Measurements from ENCODE around the gene SLC44A5. TPM values are rescaled to one million over a fixed set of nuclear protein-coding genes. Genes with fewer than 3 reads are reported as not detected.

SLC44A5 gene
- total RNA-seq, 1 donor from 2014 or later, result 4.1 TPM

DNA sequence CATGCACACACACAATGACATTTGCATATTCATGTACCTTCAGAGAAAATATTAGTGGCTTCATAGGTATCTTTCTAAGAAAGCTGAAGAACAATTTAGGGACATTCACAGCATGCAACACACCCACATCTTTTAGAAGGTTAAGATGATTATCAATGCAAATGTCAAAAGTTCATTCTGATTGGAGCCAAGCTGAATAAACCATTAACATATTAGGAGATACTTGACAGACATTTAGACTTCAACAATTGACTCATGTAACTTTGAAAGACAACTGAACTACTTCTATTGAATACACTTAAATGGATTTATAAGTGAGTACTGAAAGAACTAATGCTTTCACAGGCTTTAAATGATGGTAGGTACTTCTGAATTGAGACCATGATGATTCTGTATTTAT lies 365.7 kb downstream of the SLC44A5 start:
- Mint-ChIP-seq H3K27ac (no peak overlapping the region), H3K4me3 (no peak overlapping the region), H3K27me3 (ENCODE audit: low read depth) (peaks cover 1% of the 10 kb centered on the region), H3K9me3 (peaks cover 2% of the 10 kb centered on the region), H3K36me3 (no peaks in the 10 kb centered on the region), H3K4me1 (no peaks in the 10 kb centered on the region)
- TF ChIP-seq, protein P1, sequence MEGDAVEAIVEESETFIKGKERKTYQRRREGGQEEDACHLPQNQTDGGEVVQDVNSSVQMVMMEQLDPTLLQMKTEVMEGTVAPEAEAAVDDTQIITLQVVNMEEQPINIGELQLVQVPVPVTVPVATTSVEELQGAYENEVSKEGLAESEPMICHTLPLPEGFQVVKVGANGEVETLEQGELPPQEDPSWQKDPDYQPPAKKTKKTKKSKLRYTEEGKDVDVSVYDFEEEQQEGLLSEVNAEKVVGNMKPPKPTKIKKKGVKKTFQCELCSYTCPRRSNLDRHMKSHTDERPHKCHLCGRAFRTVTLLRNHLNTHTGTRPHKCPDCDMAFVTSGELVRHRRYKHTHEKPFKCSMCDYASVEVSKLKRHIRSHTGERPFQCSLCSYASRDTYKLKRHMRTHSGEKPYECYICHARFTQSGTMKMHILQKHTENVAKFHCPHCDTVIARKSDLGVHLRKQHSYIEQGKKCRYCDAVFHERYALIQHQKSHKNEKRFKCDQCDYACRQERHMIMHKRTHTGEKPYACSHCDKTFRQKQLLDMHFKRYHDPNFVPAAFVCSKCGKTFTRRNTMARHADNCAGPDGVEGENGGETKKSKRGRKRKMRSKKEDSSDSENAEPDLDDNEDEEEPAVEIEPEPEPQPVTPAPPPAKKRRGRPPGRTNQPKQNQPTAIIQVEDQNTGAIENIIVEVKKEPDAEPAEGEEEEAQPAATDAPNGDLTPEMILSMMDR (IDR thresholded peaks at IDR 0.05; ENCODE audit: unreplicated experiment), result no peak
- DNase-seq (ENCODE audit: low spot score in 2 of 2, unreplicated experiment in 2 of 2), result no peak

DNA sequence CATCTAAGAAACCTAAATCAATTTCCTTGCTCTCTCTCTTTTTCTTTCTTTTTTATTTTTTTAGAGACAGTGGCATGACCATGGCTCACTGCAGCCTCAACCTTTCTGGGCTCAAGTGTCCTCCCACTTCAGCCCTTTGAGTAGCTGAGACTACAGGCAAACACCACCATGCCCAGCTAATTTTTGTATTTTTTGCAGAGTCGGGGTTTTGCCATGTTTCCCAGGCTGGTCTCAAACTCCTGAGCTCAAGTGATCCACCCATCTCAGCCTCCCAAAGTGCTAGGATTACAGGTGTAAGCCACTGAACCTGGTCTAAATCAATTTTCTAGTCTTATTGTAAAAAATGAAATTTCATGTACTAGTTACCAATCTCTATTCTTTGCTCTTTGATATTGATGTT lies 367.8 kb downstream of the SLC44A5 start:
- Mint-ChIP-seq H3K27me3 (ENCODE audit: low read depth) (peaks cover 1% of the 10 kb centered on the region), H3K27ac (no peak overlapping the region), H3K9me3 (no peaks in the 10 kb centered on the region), H3K36me3 (no peaks in the 10 kb centered on the region), H3K4me3 (no peak overlapping the region), H3K4me1 (no peaks in the 10 kb centered on the region)
- no peak for DNase-seq (ENCODE audit: low spot score in 2 of 2, unreplicated experiment in 2 of 2)
- TF ChIP-seq, protein P1 (IDR thresholded peaks at IDR 0.05; ENCODE audit: unreplicated experiment), result no peak

DNA sequence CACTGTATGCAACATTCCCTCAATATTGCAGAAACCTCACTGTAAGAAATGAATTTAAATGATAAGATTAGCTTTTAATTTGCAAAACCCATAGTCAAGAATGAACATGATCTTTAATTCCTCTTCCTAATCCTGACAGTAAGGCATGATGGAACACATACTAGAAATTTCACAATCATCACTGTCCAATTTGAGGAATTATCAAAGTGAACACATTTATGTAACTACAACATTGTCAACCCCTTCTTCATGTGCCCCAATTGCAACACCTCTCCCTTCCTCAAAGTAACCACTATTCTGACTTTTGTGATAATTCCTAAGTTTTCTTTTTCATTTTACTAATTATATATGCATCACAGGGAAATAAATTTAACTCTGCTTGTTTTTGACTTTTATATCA lies 373.6 kb downstream of the SLC44A5 start:
- Mint-ChIP-seq H3K9me3 (no peaks in the 10 kb centered on the region), H3K4me3 (no peak overlapping the region), H3K4me1 (no peaks in the 10 kb centered on the region), H3K27ac (no peak overlapping the region), H3K27me3 (ENCODE audit: low read depth) (peaks cover 4% of the 10 kb centered on the region), H3K36me3 (no peaks in the 10 kb centered on the region)
- no peak for DNase-seq (ENCODE audit: low spot score in 2 of 2, unreplicated experiment in 2 of 2)
- TF ChIP-seq, protein P1 (IDR thresholded peaks at IDR 0.05; ENCODE audit: unreplicated experiment), result no peak

DNA sequence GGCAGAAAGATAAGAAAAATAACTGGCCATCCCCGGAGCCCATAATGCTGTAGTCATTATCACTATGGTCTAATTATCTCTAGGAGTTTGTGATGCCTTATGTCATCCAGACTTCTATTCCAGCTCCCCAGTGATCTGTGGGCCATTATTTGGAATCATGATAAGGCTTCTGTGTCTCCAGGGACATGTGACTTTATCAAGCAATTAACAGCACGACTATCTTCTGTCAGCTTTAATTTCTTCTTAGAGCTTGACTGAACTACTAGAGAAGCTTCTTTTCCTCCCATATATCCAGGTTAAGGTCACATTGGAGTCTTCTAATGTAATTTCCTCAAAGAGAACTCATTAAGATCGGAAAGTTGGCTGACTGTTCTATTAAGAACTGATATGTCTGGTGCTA lies 376.4 kb downstream of the SLC44A5 start:
- no peak overlapping the region for H3K27ac Mint-ChIP-seq
- DNase-seq (ENCODE audit: low spot score in 2 of 2, unreplicated experiment in 2 of 2), result no peak
- H3K36me3 Mint-ChIP-seq, result no peaks in the 10 kb centered on the region
- no peaks in the 10 kb centered on the region for H3K4me1 Mint-ChIP-seq
- TF ChIP-seq, protein P1 (IDR thresholded peaks at IDR 0.05; ENCODE audit: unreplicated experiment), result no peak
- no peak overlapping the region for H3K4me3 Mint-ChIP-seq
- no peaks in the 10 kb centered on the region for H3K9me3 Mint-ChIP-seq
- H3K27me3 Mint-ChIP-seq (ENCODE audit: low read depth), result peaks cover 4% of the 10 kb centered on the region

DNA sequence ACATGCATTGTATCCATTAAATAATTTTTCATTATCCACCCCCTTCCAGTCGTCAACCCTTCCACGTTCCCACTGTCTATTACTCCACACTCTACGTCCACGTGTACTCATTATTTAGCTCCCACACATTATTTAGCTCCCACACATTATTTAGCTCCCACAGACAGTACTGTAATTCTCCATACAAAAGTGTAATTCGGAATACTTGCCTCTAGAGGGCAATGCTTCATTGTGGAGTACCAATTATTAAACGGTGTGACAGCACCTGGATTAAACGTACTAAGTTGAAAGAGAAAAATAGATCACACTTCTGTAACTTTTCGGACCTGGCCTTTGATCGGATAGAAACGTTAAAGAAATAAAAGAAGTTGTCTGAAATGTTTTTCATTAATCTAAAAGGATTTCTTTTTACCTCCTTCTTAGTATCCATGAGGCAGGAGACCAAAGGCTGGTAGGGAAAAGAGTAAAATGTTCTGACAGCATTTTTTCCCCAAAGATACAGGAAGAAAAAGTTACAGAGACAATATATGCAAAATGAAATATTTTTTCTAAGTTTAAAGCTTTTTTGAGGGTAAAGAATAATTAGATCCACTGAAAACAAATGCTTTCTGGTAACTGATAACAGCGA lies 377.5 kb downstream of the SLC44A5 start:
- Mint-ChIP-seq H3K4me3 (no peak overlapping the region), H3K36me3 (no peaks in the 10 kb centered on the region), H3K27ac (no peak overlapping the region), H3K4me1 (no peaks in the 10 kb centered on the region), H3K27me3 (ENCODE audit: low read depth) (peaks cover 5% of the 10 kb centered on the region), H3K9me3 (no peaks in the 10 kb centered on the region)
- TF ChIP-seq, protein P1 (IDR thresholded peaks at IDR 0.05; ENCODE audit: unreplicated experiment), result peak; percentile 69
- no peak for DNase-seq (ENCODE audit: low spot score in 2 of 2, unreplicated experiment in 2 of 2)

DNA sequence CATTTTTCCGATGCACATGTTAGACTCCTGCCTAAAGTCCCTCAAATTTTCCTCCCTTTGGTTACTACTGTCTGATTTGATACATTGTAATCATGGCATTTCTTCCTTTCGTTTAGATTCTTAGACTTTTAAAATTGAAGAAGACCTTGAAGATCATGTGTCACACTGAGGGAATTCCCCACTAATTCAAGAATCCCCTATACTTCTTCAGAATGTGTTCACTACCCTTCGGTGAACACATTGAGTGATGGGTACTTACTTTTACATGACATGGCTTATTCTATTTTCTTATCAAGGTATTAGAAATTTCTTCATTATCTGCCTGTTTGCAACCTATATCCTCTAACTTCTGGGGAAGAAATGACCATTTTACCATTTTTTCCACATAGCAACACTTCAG lies 390.8 kb downstream of the SLC44A5 start:
- TF ChIP-seq, protein P1 (IDR thresholded peaks at IDR 0.05; ENCODE audit: unreplicated experiment), result no peak
- H3K36me3 Mint-ChIP-seq, result no peaks in the 10 kb centered on the region
- no peak for DNase-seq (ENCODE audit: low spot score in 2 of 2, unreplicated experiment in 2 of 2)
- no peak overlapping the region for H3K27ac Mint-ChIP-seq
- H3K9me3 Mint-ChIP-seq, result no peaks in the 10 kb centered on the region
- H3K27me3 Mint-ChIP-seq (ENCODE audit: low read depth), result peaks cover 12% of the 10 kb centered on the region
- H3K4me3 Mint-ChIP-seq, result no peak overlapping the region
- no peaks in the 10 kb centered on the region for H3K4me1 Mint-ChIP-seq
